ENCODE data around the gene SLX4IP. TPM values are rescaled to one million over a fixed set of nuclear protein-coding genes. Genes with fewer than 3 reads are reported as not detected.

The SLX4IP gene
- total RNA-seq, 4 donors from 2014 or later, result 6.3 to 8.3 (median 7.4) TPM

DNA sequence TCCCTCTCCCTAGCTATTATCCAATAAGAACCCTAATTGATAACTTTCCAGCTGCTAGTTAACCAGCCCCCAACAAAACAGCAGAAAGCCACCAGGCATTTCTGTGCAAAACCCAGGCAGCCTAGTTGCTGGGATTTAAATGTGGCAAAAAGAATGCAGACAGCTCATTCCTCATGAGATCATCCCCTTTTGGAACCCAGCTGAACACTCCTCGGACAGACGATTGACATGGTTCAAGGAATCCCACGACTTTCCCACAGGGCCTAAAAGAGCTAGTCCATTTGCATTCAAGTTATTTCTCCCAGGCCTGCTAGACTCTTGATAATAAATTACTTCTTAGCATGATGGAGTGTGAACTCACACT lies 214.7 kb downstream of the SLX4IP start:
- no peak for DNase-seq
- intact Hi-C loops (cut with DNase I), result no loop called here
- H3K9me3 ChIP-seq, result no peaks in the 10 kb centered on the region
- H3K27me3 ChIP-seq, result no peaks in the 10 kb centered on the region
- H3K4me1 ChIP-seq, result peaks cover 28 to 48% of the 10 kb centered on the region in 2 donors
- 63 to 78% methylated on average over 3 of the region's 3 CpGs for WGBS, 2 donors
- H3K4me3 ChIP-seq (replicated peaks in 1 of 3), result no peak overlapping the region
- TF ChIP-seq POLR2A (IDR thresholded peaks at IDR 0.05), result no peak
- TF ChIP-seq, protein P1, sequence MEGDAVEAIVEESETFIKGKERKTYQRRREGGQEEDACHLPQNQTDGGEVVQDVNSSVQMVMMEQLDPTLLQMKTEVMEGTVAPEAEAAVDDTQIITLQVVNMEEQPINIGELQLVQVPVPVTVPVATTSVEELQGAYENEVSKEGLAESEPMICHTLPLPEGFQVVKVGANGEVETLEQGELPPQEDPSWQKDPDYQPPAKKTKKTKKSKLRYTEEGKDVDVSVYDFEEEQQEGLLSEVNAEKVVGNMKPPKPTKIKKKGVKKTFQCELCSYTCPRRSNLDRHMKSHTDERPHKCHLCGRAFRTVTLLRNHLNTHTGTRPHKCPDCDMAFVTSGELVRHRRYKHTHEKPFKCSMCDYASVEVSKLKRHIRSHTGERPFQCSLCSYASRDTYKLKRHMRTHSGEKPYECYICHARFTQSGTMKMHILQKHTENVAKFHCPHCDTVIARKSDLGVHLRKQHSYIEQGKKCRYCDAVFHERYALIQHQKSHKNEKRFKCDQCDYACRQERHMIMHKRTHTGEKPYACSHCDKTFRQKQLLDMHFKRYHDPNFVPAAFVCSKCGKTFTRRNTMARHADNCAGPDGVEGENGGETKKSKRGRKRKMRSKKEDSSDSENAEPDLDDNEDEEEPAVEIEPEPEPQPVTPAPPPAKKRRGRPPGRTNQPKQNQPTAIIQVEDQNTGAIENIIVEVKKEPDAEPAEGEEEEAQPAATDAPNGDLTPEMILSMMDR (IDR thresholded peaks at IDR 0.05), result no peak
- peaks cover 47 to 70% of the 10 kb centered on the region in 2 donors for H3K36me3 ChIP-seq
- peak overlapping the region in 1 of 3 donors; percentile 25 for H3K27ac ChIP-seq

DNA sequence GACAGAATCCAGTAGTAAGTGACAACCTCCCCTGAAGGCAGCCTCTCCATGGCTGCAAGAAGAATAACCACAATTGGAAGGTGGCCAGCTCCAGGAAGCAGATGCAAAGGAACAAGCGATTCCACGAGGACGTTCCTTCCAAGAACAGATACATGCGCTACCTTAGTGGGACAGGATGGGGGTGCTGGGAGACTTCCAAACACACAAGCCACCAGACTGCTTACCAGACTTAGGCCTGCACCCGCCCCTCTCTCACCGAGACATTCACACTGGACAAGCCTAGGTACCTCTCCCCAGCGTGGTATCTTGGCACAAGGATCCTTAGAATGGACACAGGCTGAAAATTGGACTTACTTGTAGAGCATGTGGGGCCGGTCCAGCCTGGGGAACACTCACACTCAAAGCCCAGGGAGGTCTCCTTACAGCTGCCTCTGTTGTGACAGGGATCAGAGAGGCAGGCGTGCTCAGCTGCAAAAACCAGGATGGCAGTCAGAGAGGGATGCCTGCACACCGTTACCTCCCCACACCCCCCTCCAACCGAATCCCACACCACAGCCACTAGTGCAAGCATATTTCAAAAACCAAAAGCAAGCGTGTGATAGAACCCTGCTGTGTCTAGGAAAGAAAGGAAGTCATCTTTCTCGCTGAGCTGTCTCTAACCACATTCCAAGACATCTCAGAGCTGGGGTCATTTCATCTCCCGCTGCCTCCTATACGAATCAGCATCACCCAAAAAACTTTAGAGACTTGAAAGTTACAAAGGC lies 216.3 kb downstream of the SLX4IP start:
- H3K9me3 ChIP-seq, result no peaks in the 10 kb centered on the region
- DNase-seq, result no peak
- H3K27me3 ChIP-seq, result no peaks in the 10 kb centered on the region
- intact Hi-C loops (cut with DNase I), result no loop called here
- WGBS, 2 donors, result 59 to 83% methylated on average over 15 of the region's 15 CpGs
- peak overlapping the region in 2 of 3 donors; percentile 86 to 93 for H3K27ac ChIP-seq
- H3K36me3 ChIP-seq, result peaks cover 32 to 54% of the 10 kb centered on the region in 2 donors
- H3K4me3 ChIP-seq (replicated peaks in 1 of 3), result no peak overlapping the region
- TF ChIP-seq, protein P1 (IDR thresholded peaks at IDR 0.05), result no peak
- TF ChIP-seq POLR2A (IDR thresholded peaks at IDR 0.05), result no peak
- peaks cover 36 to 61% of the 10 kb centered on the region in 2 donors for H3K4me1 ChIP-seq

DNA sequence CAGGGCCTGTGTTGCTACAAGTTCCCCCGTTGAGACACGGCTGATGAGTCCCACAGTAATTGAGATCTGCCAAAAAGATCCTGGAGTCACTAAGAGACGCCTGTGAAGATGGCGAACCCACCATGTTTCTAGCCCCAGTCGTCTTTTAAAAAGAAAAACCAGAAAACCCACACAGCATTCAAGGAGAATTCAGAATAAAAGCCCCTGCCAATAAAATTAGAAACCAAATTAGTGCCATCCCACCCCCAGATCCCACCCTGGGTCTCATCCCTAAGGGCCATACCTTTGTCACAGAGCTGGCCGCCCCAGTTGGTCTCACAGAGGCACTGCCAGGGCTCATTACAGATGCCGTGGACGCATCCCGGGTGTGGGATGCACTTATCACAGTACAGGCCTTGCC lies 217.1 kb downstream of the SLX4IP start:
- peaks cover 25 to 46% of the 10 kb centered on the region in 2 donors for H3K36me3 ChIP-seq
- no peak for TF ChIP-seq POLR2A (IDR thresholded peaks at IDR 0.05)
- TF ChIP-seq, protein P1 (IDR thresholded peaks at IDR 0.05), result no peak
- H3K4me1 ChIP-seq, result peaks cover 38 to 69% of the 10 kb centered on the region in 2 donors
- intact Hi-C loops (cut with DNase I), result no loop called here
- no peaks in the 10 kb centered on the region for H3K9me3 ChIP-seq
- DNase-seq, result no peak
- WGBS, 2 donors, result 72% methylated on average over 9 of the region's 9 CpGs
- peak overlapping the region; percentile 79 to 93 (median 86) for H3K27ac ChIP-seq
- no peak overlapping the region for H3K4me3 ChIP-seq (replicated peaks in 1 of 3)
- no peaks in the 10 kb centered on the region for H3K27me3 ChIP-seq

DNA sequence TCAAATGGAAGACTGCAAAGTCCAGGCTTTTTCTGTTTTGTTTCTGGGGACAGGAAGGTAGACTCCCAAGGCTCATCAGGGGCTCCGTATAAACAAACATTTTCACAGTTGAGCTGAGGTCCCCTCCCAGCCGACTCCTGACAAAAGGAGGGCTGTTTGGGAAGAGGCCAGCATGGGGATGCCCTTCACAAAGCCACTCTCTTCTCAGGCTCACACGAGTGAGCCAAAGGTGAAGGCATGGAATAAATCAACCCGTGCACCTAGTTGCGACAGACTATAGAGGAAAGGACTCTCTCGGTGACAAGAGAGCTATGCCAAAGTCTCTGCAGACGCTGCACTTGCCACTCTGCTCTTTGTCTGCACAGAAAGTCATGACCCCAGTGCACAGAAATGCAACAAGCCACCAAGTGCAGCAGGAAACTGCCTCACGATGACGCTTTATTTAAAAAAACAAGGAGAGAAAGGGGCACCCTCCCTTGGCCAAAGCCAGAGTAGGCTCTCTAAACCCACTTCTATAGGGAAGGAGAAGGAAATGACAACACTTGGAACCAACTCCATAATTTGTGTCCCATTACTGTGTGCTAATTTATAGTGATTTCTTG lies 217.7 kb downstream of the SLX4IP start:
- intact Hi-C loops (cut with DNase I), result no loop called here
- WGBS, 2 donors, result 10 to 15% methylated on average over 8 to 9 of the region's 9 CpGs

More for the DNA sequence above, 217.7 kb downstream of the SLX4IP start:
- Histone ChIP-seq H3K4me1 (peaks cover 44 to 75% of the 10 kb centered on the region in 2 donors), H3K27me3 (no peaks in the 10 kb centered on the region), H3K36me3 (peaks cover 19 to 41% of the 10 kb centered on the region in 2 donors), H3K4me3 (replicated peaks in 1 of 3) (no peak overlapping the region), H3K9me3 (no peaks in the 10 kb centered on the region), H3K27ac (peak overlapping the region; percentile 79 to 93 (median 86))
- peak; percentile 54 to 56 for DNase-seq
- TF ChIP-seq, protein P1 (IDR thresholded peaks at IDR 0.05), result no peak
- peak in 1 of 2 donors; percentile 12 for TF ChIP-seq POLR2A (IDR thresholded peaks at IDR 0.05)
